PFSK-1 (cell line): ENCODE results near the gene SLC25A20.

Experiments used
- TAF1 ChIP-seq: IDR thresholded peaks from 2 replicates; pipeline ENCODE4 v1.6.1; 2012; ENCODE audit warnings: low read length, control low read depth, borderline replicate concordance; ENCODE audit not compliant: insufficient read depth
- TF ChIP-seq, protein P1 (sequence below), 2 experiments: IDR thresholded peaks; 2 replicates each; pipeline versions ENCODE4 v1.6.1 to v1.8.0; 2011 to 2012; ENCODE audit warnings: low read depth in 2 of 2, low read length in 2 of 2, control low read depth in 1 of 2, inconsistent platforms in 1 of 2, mild to moderate bottlenecking in 1 of 2, moderate library complexity in 1 of 2; ENCODE audit not compliant: insufficient read depth in 1 of 2

DNA sequence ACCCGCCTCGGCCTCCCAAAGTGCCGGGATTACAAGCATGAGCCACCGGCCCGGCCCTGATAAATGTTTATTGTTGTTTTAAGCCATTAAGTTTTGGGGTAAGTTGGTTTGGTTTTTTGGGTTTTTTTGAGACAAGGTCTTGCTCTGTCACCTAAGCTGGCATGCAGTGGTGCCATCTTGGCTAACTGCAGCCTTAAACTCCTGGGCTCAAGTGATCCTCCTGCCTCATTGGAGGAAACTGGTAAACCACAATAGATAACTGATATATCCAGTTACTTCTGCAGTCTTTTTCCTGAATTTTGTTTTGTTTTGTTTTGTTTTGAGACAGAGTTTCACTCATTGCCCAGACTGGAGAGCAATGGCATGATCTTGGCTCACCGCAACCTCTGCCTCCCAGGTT, 4.2 kb downstream of the SLC25A20 start:
- no peak for TF ChIP-seq TAF1
- TF ChIP-seq, protein P1, sequence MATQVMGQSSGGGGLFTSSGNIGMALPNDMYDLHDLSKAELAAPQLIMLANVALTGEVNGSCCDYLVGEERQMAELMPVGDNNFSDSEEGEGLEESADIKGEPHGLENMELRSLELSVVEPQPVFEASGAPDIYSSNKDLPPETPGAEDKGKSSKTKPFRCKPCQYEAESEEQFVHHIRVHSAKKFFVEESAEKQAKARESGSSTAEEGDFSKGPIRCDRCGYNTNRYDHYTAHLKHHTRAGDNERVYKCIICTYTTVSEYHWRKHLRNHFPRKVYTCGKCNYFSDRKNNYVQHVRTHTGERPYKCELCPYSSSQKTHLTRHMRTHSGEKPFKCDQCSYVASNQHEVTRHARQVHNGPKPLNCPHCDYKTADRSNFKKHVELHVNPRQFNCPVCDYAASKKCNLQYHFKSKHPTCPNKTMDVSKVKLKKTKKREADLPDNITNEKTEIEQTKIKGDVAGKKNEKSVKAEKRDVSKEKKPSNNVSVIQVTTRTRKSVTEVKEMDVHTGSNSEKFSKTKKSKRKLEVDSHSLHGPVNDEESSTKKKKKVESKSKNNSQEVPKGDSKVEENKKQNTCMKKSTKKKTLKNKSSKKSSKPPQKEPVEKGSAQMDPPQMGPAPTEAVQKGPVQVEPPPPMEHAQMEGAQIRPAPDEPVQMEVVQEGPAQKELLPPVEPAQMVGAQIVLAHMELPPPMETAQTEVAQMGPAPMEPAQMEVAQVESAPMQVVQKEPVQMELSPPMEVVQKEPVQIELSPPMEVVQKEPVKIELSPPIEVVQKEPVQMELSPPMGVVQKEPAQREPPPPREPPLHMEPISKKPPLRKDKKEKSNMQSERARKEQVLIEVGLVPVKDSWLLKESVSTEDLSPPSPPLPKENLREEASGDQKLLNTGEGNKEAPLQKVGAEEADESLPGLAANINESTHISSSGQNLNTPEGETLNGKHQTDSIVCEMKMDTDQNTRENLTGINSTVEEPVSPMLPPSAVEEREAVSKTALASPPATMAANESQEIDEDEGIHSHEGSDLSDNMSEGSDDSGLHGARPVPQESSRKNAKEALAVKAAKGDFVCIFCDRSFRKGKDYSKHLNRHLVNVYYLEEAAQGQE (IDR thresholded peaks at IDR 0.05; ENCODE audit: insufficient read depth in 1 of 2, low read depth in 2 of 2, low read length in 2 of 2): no peak
